ACC112 (cell line): Measurements from ENCODE around the gene HERC3.

Source experiments
- H2AFZ ChIP-seq: fragments of 200-600 bp; sonication (generic); one replicate; pipeline ENCODE4 v1.6.0; 2017; ENCODE audit warnings: antibody characterized with exemption, low read length; ENCODE audit not compliant: unreplicated experiment
- H3K27ac ChIP-seq: fragments of 200-600 bp; sonication (generic); 2 replicates; pipeline ENCODE4 v1.5.1; 2014; ENCODE audit warnings: low read depth, mild to moderate bottlenecking, antibody characterized with exemption, low read length, moderate library complexity
- H3K27me3 ChIP-seq: fragments of 200-600 bp; sonication (generic); 2 replicates; pipeline ENCODE4 v1.6.1; 2014; ENCODE audit warnings: mild to moderate bottlenecking, antibody characterized with exemption, low read length, moderate library complexity, mixed read lengths; ENCODE audit not compliant: insufficient read depth
- H3K36me3 ChIP-seq: fragments of 200-600 bp; sonication (generic); 2 replicates; pipeline ENCODE4 v1.6.1; 2016; ENCODE audit warnings: mild to moderate bottlenecking, antibody characterized with exemption, low read length, moderate library complexity, mixed read lengths; ENCODE audit not compliant: insufficient read depth
- H3K4me1 ChIP-seq: fragments of 200-600 bp; sonication (generic); one replicate; pipeline ENCODE4 v1.6.1; 2016; ENCODE audit warnings: low read length, mixed read lengths; ENCODE audit not compliant: insufficient read depth, unreplicated experiment, control insufficient read depth
- H3K4me3 ChIP-seq: fragments of 200-600 bp; sonication (generic); 2 replicates; pipeline ENCODE4 v1.5.1; 2014; ENCODE audit warnings: mild to moderate bottlenecking, low read depth, low read length
- H3K79me2 ChIP-seq: fragments of 200-600 bp; sonication (generic); one replicate; pipeline ENCODE4 v1.6.0; 2016; ENCODE audit warnings: low read length; ENCODE audit not compliant: control insufficient read depth, unreplicated experiment, insufficient read depth

HERC3 gene

GRCh38 chr4:88696630-88697029 is 104.3 kb downstream of the HERC3 start:
- H3K4me3 ChIP-seq: peak overlapping the region; percentile 80
- H3K36me3 ChIP-seq: no peaks in the 10 kb centered on the region
- H3K27ac ChIP-seq: no peak overlapping the region
- no peaks in the 10 kb centered on the region for H3K79me2 ChIP-seq
- no peaks in the 10 kb centered on the region for H3K27me3 ChIP-seq
- no peaks in the 10 kb centered on the region for H3K4me1 ChIP-seq
- H2AFZ ChIP-seq: no peak overlapping the region

GRCh38 chr4:88697141-88697540 is 104.9 kb downstream of the HERC3 start:
- Histone ChIP-seq H3K4me3 (peak overlapping the region; percentile 80), H3K79me2 (no peaks in the 10 kb centered on the region), H3K36me3 (no peaks in the 10 kb centered on the region), H3K27me3 (no peaks in the 10 kb centered on the region), H2AFZ (no peak overlapping the region), H3K4me1 (no peaks in the 10 kb centered on the region), H3K27ac (peak overlapping the region; percentile 9; the same call in 1 of the 2 replicates)

- H3K36me3 ChIP-seq: no peaks in the 10 kb centered on the region
- H3K79me2 ChIP-seq: no peaks in the 10 kb centered on the region
- no peaks in the 10 kb centered on the region for H3K4me1 ChIP-seq
- peak within 1 kb of the TSS; percentile 80 for H3K4me3 ChIP-seq
- H3K27me3 ChIP-seq: no peaks in the 10 kb centered on the region
- H3K27ac ChIP-seq: peak within 1 kb of the TSS; percentile 9; the same call in 1 of the 2 replicates
- H2AFZ ChIP-seq: no peak within 1 kb of the TSS
These were observed 105.5 kb downstream of the HERC3 start, which contains the start of gene NAP1L5 for GRCh38 chr4:88697588-88698329. NAP1L5 (minus strand) TSS chr4:88697829; CDS start chr4:88697754, 75 bp downstream.

GRCh38 chr4:88698519-88698918 is 106.2 kb downstream of the HERC3 start:
- Histone ChIP-seq H3K4me3 (no peak overlapping the region), H3K27me3 (no peaks in the 10 kb centered on the region), H3K36me3 (no peaks in the 10 kb centered on the region), H3K79me2 (no peaks in the 10 kb centered on the region), H2AFZ (no peak overlapping the region), H3K27ac (no peak overlapping the region), H3K4me1 (no peaks in the 10 kb centered on the region)

DNA sequence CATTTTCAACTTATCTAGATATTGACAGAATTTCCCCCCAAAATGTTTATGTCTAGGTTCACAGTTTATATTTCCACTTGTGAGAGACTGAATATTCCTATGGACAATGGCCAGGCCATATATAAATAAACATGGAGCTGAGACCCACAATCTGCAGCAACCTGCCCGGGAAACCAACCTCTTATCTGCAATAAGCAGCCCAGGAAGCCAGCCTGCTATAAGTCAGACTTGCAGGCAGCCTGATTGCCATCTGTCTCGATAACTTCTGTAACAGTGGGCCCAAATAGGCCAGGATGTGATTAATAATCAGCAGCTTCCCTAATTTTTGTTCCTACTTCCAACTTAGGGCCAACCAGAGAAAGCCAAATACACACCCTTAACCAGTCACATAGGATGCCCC is 110.5 kb downstream of the HERC3 start:
- Histone ChIP-seq H3K27me3 (no peaks in the 10 kb centered on the region), H3K4me1 (peaks cover 16% of the 10 kb centered on the region), H2AFZ (no peak overlapping the region), H3K79me2 (no peaks in the 10 kb centered on the region), H3K27ac (no peak overlapping the region), H3K4me3 (no peak overlapping the region), H3K36me3 (no peaks in the 10 kb centered on the region)

DNA sequence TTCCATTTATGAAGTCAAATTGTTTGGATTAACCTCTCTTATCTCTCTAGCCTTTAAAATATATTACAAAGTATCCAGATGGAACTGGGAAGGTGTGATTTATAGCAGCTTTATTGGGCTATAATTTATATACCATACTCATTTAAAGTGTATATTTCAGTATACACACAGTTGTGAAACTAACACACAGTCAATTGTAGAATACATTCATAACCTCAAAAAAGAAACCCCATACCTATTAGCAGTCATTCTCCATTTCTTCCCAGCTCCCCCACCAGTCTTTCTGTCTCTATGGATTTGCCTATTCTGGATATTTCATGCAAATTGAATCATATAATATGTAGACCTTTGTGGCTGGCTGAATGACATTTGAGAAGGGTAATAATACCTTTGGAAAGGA is 112.9 kb downstream of the HERC3 start:
- Histone ChIP-seq H3K4me3 (no peak overlapping the region), H3K4me1 (peaks cover 16% of the 10 kb centered on the region), H2AFZ (no peak overlapping the region), H3K36me3 (no peaks in the 10 kb centered on the region), H3K79me2 (no peaks in the 10 kb centered on the region), H3K27ac (no peak overlapping the region), H3K27me3 (no peaks in the 10 kb centered on the region)

GRCh38 chr4:88705805-88706492 is 113.7 kb downstream of the HERC3 start:
- Histone ChIP-seq H3K4me1 (peaks cover 16% of the 10 kb centered on the region), H3K27me3 (no peaks in the 10 kb centered on the region), H3K79me2 (no peaks in the 10 kb centered on the region), H3K27ac (peak overlapping the region; percentile 26; the same call in 1 of the 2 replicates), H3K4me3 (0 out of 2 replicates have a peak overlapping the region, but pooled peaks have one; percentile 6), H2AFZ (peak overlapping the region; percentile 55), H3K36me3 (no peaks in the 10 kb centered on the region)

- Histone ChIP-seq H3K27me3 (no peaks in the 10 kb centered on the region), H3K27ac (peak overlapping the region; percentile 26; the same call in 1 of the 2 replicates), H3K79me2 (no peaks in the 10 kb centered on the region), H3K36me3 (no peaks in the 10 kb centered on the region), H3K4me3 (no peak overlapping the region), H3K4me1 (peaks cover 16% of the 10 kb centered on the region), H2AFZ (peak overlapping the region; percentile 76)
These were observed 114.3 kb downstream of the HERC3 start for GRCh38 chr4:88706574-88706973.

DNA sequence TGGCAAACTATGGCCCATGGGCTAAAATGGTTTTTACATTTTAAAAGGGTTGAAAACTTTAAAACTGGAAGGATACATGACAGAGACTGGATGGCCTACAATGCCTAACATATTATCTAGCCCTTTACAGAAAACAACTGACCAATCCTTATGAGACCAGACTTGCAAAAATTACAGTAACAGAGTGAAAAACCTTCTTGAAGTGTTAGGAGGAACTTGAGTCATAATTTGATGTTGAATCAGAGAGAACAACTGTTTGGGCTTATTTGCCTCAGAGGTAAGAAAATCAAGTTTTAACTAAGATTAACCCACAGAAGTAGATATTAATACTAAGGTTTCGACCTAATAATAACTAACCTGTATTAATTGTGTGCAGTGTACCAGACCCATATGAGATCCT is 117.7 kb downstream of the HERC3 start:
- Histone ChIP-seq H3K27ac (no peak overlapping the region), H3K4me1 (peaks cover 16% of the 10 kb centered on the region), H3K4me3 (no peak overlapping the region), H3K79me2 (no peaks in the 10 kb centered on the region), H3K27me3 (no peaks in the 10 kb centered on the region), H2AFZ (no peak overlapping the region), H3K36me3 (peaks cover 6% of the 10 kb centered on the region; the same call in 1 of the 2 replicates)

- H2AFZ ChIP-seq: no peak overlapping the region
- no peaks in the 10 kb centered on the region for H3K79me2 ChIP-seq
- H3K27ac ChIP-seq: no peak overlapping the region
- no peak overlapping the region for H3K4me3 ChIP-seq
- H3K36me3 ChIP-seq: peaks cover 26% of the 10 kb centered on the region
- no peaks in the 10 kb centered on the region for H3K4me1 ChIP-seq
- no peaks in the 10 kb centered on the region for H3K27me3 ChIP-seq
These were observed 121.5 kb downstream of the HERC3 start for GRCh38 chr4:88713782-88714181.

GRCh38 chr4:88718098-88718497 is 125.8 kb downstream of the HERC3 start:
- H3K27ac ChIP-seq: no peak overlapping the region
- no peaks in the 10 kb centered on the region for H3K79me2 ChIP-seq
- peaks cover 26% of the 10 kb centered on the region for H3K36me3 ChIP-seq
- no peaks in the 10 kb centered on the region for H3K27me3 ChIP-seq
- no peaks in the 10 kb centered on the region for H3K4me1 ChIP-seq
- H3K4me3 ChIP-seq: no peak overlapping the region
- H2AFZ ChIP-seq: no peak overlapping the region
